ENCODE results near the gene IMPA2.
"Not testable (repeated sequence)": the region's sequence is repeated elsewhere in the genome, so short reads cannot be mapped to it uniquely, and the experiment has no call there.

The IMPA2 gene

GRCh38 chr18:12052866-12053265, 71.6 kb downstream of the IMPA2 start:
- DNase-seq: no peak

- no peak for DNase-seq
Measured at GRCh38 chr18:12053289-12053688, 72.0 kb downstream of the IMPA2 start.

DNA sequence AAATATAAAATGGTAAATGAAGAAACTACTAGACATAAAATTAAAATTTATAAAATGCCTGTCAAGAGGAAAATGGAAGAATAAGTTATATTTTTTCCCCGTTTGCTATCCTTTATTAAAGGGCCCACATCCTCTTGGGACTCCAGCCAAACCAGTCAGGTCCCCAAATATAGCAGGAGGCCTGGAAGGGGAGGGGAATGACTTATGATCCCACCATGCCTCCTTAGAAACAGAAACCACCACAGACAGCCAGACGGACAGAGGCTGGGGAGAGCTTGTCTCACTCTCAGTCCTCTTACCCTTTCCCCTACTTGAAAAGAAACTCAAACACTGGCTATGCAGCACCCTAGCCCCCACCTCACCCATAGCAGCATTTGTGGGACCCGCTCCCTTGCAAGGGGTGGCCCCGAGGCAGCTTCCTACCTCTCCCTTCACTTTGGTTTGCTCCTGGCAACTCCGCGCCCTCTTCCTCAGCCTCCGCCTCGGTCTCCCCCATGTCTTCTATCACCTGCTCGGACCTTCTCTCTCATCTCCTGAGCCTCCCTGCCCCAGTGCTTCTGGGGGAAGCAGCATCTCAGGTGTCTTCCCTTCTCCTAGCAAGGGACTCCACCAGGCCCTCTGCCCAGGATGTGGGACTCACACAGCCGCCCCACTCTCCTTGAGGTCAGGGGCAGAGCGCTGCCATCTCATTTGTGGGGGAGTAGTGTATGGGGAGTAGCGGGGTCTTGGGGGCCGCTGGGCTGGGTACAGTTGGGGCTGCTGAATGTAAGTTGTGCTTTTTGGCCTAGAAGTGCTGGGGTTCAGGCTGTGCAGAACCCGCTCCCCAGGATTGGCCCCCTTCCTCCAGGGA, 75.0 kb downstream of the IMPA2 start:
- no peak for DNase-seq

DNA sequence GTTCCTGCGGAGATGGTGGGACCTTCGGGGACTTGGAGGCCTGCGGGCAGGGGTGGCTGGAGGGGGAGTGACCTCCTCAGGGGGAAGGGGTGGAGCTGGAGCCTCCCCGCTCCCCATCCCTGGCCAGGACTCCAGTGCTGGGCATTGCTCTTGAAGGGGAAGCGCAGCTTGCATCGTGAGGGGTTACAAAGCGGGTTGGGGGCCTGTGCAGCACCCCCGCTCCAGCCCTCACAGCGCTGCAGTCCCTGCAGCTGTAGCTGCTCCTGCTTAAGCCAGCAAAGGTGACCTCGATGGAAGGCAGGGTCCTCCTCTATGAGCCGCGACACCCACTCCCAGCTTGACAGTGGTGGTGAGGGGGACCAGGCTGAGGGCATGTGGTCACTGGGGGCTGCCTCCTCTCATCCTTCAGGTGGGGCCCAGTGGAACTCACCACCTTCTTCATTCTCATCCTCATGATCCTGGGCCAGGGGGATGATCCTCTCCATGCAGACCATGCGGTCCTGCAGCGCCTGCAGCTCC, 75.6 kb downstream of the IMPA2 start:
- no peak for DNase-seq

GRCh38 chr18:12057419-12058039, 76.2 kb downstream of the IMPA2 start:
- no peak for DNase-seq

GRCh38 chr18:12059334-12060181, 78.3 kb downstream of the IMPA2 start:
- no peak for DNase-seq

- DNase-seq: no peak
Measured at GRCh38 chr18:12060182-12060870, 79.0 kb downstream of the IMPA2 start.

GRCh38 chr18:12061685-12062084, 80.4 kb downstream of the IMPA2 start:
- DNase-seq: no peak

- no peak for DNase-seq
Measured at GRCh38 chr18:12062974-12063373, 81.7 kb downstream of the IMPA2 start.

DNA sequence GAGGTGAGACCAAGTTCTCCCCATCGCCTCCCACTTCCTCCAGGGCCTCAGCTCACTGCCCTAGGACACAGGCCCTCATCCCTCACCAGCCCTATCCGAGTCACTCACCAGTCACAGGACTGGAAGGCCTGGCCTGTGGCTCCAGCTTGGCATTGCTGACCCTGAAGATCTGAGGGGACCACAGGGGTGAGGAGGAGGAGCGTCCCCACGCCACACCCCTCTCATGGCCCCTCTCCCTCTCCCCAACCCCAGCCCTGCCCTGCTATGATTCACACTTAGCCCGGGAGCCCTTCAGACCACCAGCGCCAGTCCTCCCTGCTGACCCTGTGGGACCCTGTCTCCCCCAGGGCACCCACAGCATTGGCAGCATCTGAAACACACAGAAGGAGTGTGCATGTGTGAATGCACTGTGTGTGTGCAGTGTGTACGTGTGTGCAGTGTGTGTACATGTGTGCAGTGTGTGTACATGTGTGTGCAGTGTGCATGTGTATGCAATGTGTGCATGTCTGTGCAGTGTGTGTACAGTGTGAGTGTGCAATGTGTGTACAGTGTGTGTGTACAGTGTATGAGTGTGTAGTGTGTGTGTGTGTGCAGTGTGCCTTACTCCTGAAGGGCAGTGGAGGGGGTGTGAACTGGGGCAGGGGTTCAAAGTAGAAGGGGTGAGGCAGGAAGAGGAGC, 82.9 kb downstream of the IMPA2 start:
- no peak for DNase-seq

- DNase-seq: no peak
Measured at GRCh38 chr18:12065397-12065796, 84.1 kb downstream of the IMPA2 start.

- DNase-seq: no peak
Measured at GRCh38 chr18:12066910-12067511, 85.7 kb downstream of the IMPA2 start.

DNA sequence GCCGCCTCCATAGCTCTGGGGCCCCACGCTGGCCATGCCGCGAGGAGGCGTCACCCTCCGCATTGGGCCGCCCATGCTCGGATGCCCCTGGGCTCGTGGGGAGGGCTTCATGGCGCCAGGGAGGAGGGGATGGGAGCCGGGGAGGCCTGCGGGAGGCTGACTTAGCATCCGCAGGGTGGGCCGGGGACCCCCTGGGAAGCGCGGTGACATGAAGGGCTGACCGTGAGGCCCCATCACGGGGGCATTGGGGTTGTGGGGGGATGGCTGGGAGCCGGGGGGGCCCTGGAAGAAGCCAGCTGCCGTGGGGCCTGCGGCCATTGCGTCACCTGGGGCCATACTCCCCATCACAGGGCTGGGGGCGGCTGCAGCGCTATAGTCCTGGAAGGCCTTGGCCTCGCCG, 86.4 kb downstream of the IMPA2 start:
- no peak for DNase-seq

DNA sequence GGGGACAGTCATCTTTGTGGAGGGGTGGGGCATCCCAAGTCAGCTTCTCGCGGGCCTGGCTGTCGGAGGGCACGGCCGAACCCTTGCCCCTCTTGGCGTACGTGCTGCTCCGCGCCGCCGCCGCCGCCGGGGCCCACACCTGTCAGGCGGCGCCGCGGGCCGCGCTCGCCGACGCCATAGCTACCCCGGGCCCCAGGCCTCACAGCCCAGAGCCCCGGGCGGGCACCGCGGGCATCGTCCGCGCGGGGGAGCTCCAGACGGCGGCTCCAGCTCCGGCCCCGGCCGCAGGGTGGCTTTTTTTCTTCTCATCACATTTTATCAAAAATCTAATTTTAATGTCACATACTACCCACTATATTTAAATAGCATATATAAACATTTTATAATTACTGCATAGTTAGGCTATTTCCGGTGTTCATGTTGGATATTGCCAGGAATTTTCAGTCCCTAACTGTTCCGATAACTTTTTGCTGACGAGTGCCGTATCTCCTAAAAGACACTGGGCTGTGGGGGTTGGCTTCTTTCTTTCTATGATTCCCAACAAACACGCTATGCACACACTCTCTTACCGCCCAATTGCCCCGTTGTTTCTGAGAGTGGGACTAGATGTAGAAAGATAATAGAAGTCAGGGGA, 87.1 kb downstream of the IMPA2 start:
- DNase-seq: not testable (repeated sequence)

DNA sequence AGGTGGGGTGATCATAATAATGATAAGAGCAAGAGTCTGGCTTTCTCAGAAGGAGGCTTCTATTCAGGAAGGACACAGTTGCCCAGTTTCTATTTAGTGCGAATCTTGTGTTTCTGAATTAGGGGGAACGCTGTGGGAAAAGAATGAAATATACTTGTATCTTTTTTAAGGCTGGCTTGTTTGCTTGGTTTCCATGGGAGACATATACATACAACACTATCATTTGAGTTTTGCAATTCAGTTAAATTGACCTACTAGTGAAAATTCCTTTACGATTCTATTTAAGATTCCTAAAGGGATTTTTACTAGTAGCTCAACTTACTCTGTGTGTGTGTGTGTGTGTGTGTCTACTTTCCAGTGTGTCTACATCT, 87.6 kb downstream of the IMPA2 start:
- DNase-seq: no peak

- not testable (repeated sequence) for DNase-seq
Measured at GRCh38 chr18:12071066-12071465, 89.8 kb downstream of the IMPA2 start.

GRCh38 chr18:12072996-12073395, 91.7 kb downstream of the IMPA2 start:
- no peak for DNase-seq

- DNase-seq: no peak
Measured at GRCh38 chr18:12074736-12075135, 93.4 kb downstream of the IMPA2 start.

- DNase-seq: no peak
Measured at GRCh38 chr18:12076424-12077140, 95.3 kb downstream of the IMPA2 start.

DNA sequence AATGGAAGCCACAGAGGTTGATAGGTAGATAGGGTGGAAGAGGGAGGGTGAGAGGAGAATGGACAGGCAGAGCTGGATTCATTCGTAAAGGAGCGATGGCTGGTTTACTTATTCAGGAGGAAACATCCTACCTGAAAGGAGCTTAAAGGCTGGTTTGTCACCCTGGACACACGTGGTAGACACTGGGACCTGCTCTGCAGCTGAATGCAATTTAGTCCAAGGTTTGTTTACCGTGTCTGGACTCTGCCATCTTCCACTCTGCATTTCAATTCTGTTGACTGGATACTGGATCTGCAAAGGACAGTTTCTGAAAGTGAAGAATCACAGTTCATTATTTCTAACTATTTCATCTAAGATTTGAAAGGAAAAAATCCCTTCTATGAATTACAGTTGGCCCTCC, 96.7 kb downstream of the IMPA2 start:
- DNase-seq: not testable (repeated sequence)
